ENCODE results near the gene SVIL. TPM values are rescaled to one million over a fixed set of nuclear protein-coding genes. Genes with fewer than 3 reads are reported as not detected.

The SVIL gene
- total and polyA plus RNA-seq, 2 experiments from 2014 or later, result 5.9 to 7.3 TPM

DNA sequence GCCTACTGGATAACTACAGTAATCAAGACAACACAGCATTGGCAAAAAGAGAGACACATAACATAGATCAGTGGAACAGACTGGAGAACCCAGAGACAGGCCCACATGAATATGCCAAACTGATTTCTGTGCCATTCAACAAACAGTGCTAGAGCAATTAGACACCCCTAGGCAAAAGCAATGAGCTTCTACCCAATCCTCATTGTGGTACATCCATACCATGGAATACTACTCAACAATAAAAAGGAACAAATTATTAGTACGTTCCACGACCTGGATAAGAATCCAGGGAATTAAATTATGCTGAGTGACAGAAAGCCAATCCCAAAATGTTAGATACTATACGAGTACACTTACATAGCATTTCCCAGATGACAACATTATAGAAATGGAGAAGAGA is 2.8 kb upstream of the SVIL start:
- no peaks in the 10 kb centered on the region for H4K20me1 ChIP-seq (ENCODE audit: insufficient read depth)
- WGBS, 2 experiments (ENCODE audit: low coverage in 1 of 2, low lambda C conversion rate in 2 of 2, missing lambda C conversion rate in 2 of 2), result 97 to 98% methylated on average over 3 of the region's 3 CpGs
- H3K36me3 ChIP-seq (ENCODE audit: low read depth), result no peaks in the 10 kb centered on the region
- no peak overlapping the region for H3K27ac ChIP-seq
- no peaks in the 10 kb centered on the region for H3K9me2 ChIP-seq (ENCODE audit: insufficient read depth)
- no peak overlapping the region for H3K4me3 ChIP-seq
- TF ChIP-seq EZH2phosphoT487 (IDR thresholded peaks at IDR 0.05; ENCODE audit: insufficient read depth, low read depth), result no peak
- no peak for TF ChIP-seq EZH2 (IDR thresholded peaks at IDR 0.05; ENCODE audit: insufficient read depth, poor library complexity, severe bottlenecking)
- H3K27me3 ChIP-seq (replicated peaks; ENCODE audit: insufficient read depth), result no peaks in the 10 kb centered on the region
- no peak overlapping the region for H2AFZ ChIP-seq
- DNase-seq, result no peak
- H3K9ac ChIP-seq, result no peak overlapping the region
- in situ Hi-C loops (cut with MboI), result no loop called here
- peaks cover 37% of the 10 kb centered on the region for H3F3A ChIP-seq (ENCODE audit: insufficient read depth)
- no peaks in the 10 kb centered on the region for H3K79me2 ChIP-seq (ENCODE audit: insufficient read depth)
- no peak overlapping the region for H3K4me2 ChIP-seq (ENCODE audit: unreplicated experiment)
- peaks cover 44% of the 10 kb centered on the region for H3K4me1 ChIP-seq (ENCODE audit: insufficient read depth)
- no peaks in the 10 kb centered on the region for H3K9me3 ChIP-seq (ENCODE audit: low read depth)

DNA sequence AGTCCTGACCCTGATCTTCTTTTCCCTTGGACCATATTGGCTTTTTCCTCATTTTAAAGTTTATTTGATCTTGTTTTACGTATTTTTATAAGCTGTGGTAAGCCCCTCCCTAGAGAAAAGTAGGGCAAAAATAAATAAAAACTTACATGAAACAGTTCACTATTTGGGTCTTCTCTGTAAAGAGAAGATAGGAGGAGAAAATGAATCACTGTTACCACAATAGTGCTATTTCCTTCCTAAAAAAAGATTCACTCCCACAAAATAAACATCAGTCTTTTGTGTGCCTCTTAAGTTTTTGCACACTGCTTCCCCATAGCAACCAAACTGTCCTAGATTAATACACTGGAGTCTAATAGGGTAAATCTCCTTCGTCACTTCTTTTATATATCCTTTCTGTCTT is 1.4 kb upstream of the SVIL start:
- no peaks in the 10 kb centered on the region for H3K27me3 ChIP-seq (replicated peaks; ENCODE audit: insufficient read depth)
- no peak for TF ChIP-seq EZH2phosphoT487 (IDR thresholded peaks at IDR 0.05; ENCODE audit: insufficient read depth, low read depth)
- no peak for TF ChIP-seq EZH2 (IDR thresholded peaks at IDR 0.05; ENCODE audit: insufficient read depth, poor library complexity, severe bottlenecking)
- H3K27ac ChIP-seq, result peak overlapping the region; percentile 81
- peaks cover 35% of the 10 kb centered on the region for H3F3A ChIP-seq (ENCODE audit: insufficient read depth)
- peak; percentile 82 for DNase-seq
- no peaks in the 10 kb centered on the region for H3K9me2 ChIP-seq (ENCODE audit: insufficient read depth)
- H4K20me1 ChIP-seq (ENCODE audit: insufficient read depth), result no peaks in the 10 kb centered on the region
- peak overlapping the region; percentile 58 for H3K9ac ChIP-seq
- H3K4me2 ChIP-seq (ENCODE audit: unreplicated experiment), result peak overlapping the region; percentile 79
- H3K4me1 ChIP-seq (ENCODE audit: insufficient read depth), result peaks cover 44% of the 10 kb centered on the region
- H3K9me3 ChIP-seq (ENCODE audit: low read depth), result no peaks in the 10 kb centered on the region
- no peak overlapping the region for H2AFZ ChIP-seq
- H3K4me3 ChIP-seq, result no peak overlapping the region
- H3K79me2 ChIP-seq (ENCODE audit: insufficient read depth), result no peaks in the 10 kb centered on the region
- WGBS, 2 experiments (ENCODE audit: low coverage in 1 of 2, low lambda C conversion rate in 2 of 2, missing lambda C conversion rate in 2 of 2), result 34 to 39% methylated on average over 2 of the region's 2 CpGs
- in situ Hi-C loops (cut with MboI), result no loop called here
- no peaks in the 10 kb centered on the region for H3K36me3 ChIP-seq (ENCODE audit: low read depth)

GRCh38 chr10:29635711-29636144 is 957 bp upstream of the SVIL start:
- no peak for DNase-seq
- Histone ChIP-seq H3K27ac (peak overlapping the region; percentile 81), H3K36me3 (ENCODE audit: low read depth) (no peaks in the 10 kb centered on the region), H3K9ac (peak overlapping the region; percentile 56), H3K9me2 (ENCODE audit: insufficient read depth) (no peaks in the 10 kb centered on the region), H2AFZ (no peak overlapping the region), H3K79me2 (ENCODE audit: insufficient read depth) (no peaks in the 10 kb centered on the region), H3K27me3 (replicated peaks; ENCODE audit: insufficient read depth) (no peaks in the 10 kb centered on the region), H3K4me1 (ENCODE audit: insufficient read depth) (peaks cover 44% of the 10 kb centered on the region), H4K20me1 (ENCODE audit: insufficient read depth) (no peaks in the 10 kb centered on the region), H3K4me2 (ENCODE audit: unreplicated experiment) (peak overlapping the region; percentile 79), H3K9me3 (ENCODE audit: low read depth) (no peaks in the 10 kb centered on the region), H3K4me3 (no peak overlapping the region), H3F3A (ENCODE audit: insufficient read depth) (peaks cover 35% of the 10 kb centered on the region)
- in situ Hi-C loops (cut with MboI), result no loop called here
- 63 to 69% methylated on average over 4 of the region's 4 CpGs for WGBS, 2 experiments (ENCODE audit: low coverage in 1 of 2, low lambda C conversion rate in 2 of 2, missing lambda C conversion rate in 2 of 2)
- TF ChIP-seq EZH2 (IDR thresholded peaks at IDR 0.05; ENCODE audit: insufficient read depth, poor library complexity, severe bottlenecking) (no peak), EZH2phosphoT487 (IDR thresholded peaks at IDR 0.05; ENCODE audit: insufficient read depth, low read depth) (no peak)

GRCh38 chr10:29634105-29634504 is 666 bp downstream of the SVIL start:
- Histone ChIP-seq H3K79me2 (ENCODE audit: insufficient read depth) (0 out of 2 replicates have a peak, but pooled peaks cover 2% of the 10 kb centered on the region), H3K4me1 (ENCODE audit: insufficient read depth) (peaks cover 44% of the 10 kb centered on the region), H3K27ac (peak overlapping the region; percentile 81), H3K4me2 (ENCODE audit: unreplicated experiment) (peak overlapping the region; percentile 79), H4K20me1 (ENCODE audit: insufficient read depth) (no peaks in the 10 kb centered on the region), H3K27me3 (replicated peaks; ENCODE audit: insufficient read depth) (no peaks in the 10 kb centered on the region), H3F3A (ENCODE audit: insufficient read depth) (peaks cover 35% of the 10 kb centered on the region), H3K9ac (peak overlapping the region; percentile 56), H3K4me3 (peak overlapping the region; percentile 54), H2AFZ (peak overlapping the region; percentile 44; the same call in 1 of the 2 replicates), H3K9me3 (ENCODE audit: low read depth) (no peaks in the 10 kb centered on the region), H3K9me2 (ENCODE audit: insufficient read depth) (no peaks in the 10 kb centered on the region), H3K36me3 (ENCODE audit: low read depth) (no peaks in the 10 kb centered on the region)
- WGBS, 2 experiments (ENCODE audit: low coverage in 1 of 2, low lambda C conversion rate in 2 of 2, missing lambda C conversion rate in 2 of 2), result 33 to 39% methylated on average over 2 of the region's 2 CpGs
- DNase-seq, result no peak
- TF ChIP-seq EZH2phosphoT487 (IDR thresholded peaks at IDR 0.05; ENCODE audit: insufficient read depth, low read depth) (no peak), EZH2 (IDR thresholded peaks at IDR 0.05; ENCODE audit: insufficient read depth, poor library complexity, severe bottlenecking) (no peak)
- in situ Hi-C loops (cut with MboI), result no loop called here

DNA sequence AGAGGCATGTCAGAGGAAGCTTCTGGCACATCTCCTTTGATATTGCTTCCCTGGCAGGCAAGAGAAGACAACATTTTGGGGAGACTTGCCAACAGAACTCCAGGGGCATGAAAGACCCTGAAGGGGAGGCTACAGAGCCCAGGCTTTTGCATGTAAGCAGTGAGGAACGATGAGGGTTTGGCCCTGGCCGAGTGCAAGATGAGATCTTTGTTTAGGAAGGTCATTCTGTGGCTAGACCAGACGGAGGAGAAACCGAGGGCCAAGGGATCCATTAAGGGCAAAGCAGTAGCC is 3.8 kb downstream of the SVIL start:
- Histone ChIP-seq H3K79me2 (ENCODE audit: insufficient read depth) (0 out of 2 replicates have a peak, but pooled peaks cover 5% of the 10 kb centered on the region), H3K4me1 (ENCODE audit: insufficient read depth) (peaks cover 52% of the 10 kb centered on the region), H3K9me3 (ENCODE audit: low read depth) (no peaks in the 10 kb centered on the region), H3K4me3 (no peak overlapping the region), H2AFZ (no peak overlapping the region), H3K9ac (no peak overlapping the region), H3K27ac (no peak overlapping the region), H3K36me3 (ENCODE audit: low read depth) (no peaks in the 10 kb centered on the region), H4K20me1 (ENCODE audit: insufficient read depth) (no peaks in the 10 kb centered on the region), H3K9me2 (ENCODE audit: insufficient read depth) (no peaks in the 10 kb centered on the region), H3K27me3 (replicated peaks; ENCODE audit: insufficient read depth) (no peaks in the 10 kb centered on the region), H3K4me2 (ENCODE audit: unreplicated experiment) (no peak overlapping the region), H3F3A (ENCODE audit: insufficient read depth) (peaks cover 42% of the 10 kb centered on the region)
- TF ChIP-seq EZH2phosphoT487 (IDR thresholded peaks at IDR 0.05; ENCODE audit: insufficient read depth, low read depth) (no peak), EZH2 (IDR thresholded peaks at IDR 0.05; ENCODE audit: insufficient read depth, poor library complexity, severe bottlenecking) (no peak)
- 84 to 93% methylated on average over 4 of the region's 4 CpGs for WGBS, 2 experiments (ENCODE audit: low coverage in 1 of 2, low lambda C conversion rate in 2 of 2, missing lambda C conversion rate in 2 of 2)
- no peak for DNase-seq
- in situ Hi-C loops (cut with MboI), result no loop called here

Data from GM23248 (cell line).